Stimulated activated naive CD4-positive, alpha-beta T cell (primary cell): Measurements from ENCODE around the gene TAF1C.

Experiments used
- DNase-seq, 6 experiments: peaks; one replicate each; lab custom pipeline; 2025; lab: John Stamatoyannopoulos, UW

The TAF1C gene

DNA sequence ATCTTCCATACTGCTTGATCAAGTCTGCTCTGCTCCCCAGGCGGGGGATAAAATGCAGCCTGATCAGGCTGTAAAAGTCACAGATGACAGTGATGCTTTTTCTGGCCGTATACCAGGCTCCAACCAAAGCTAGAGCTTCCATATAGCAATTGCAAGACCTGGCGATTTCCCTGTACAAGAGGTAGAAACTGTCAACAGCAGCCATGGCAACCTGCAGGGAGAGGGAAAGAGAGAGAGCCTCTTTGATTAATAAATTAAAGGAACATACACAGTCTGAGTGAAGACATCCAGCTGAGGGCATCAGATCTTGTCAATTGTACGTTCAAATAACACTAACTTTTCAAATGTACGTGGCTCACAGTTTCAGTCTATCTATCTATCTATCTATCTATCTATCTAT lies 55.7 kb downstream of the TAF1C start:
- DNase-seq = no peak
